NCI-H748 treated with DMSO at 0.1 percent for 48 hours (cell line): ENCODE results near the gene ALDH3A1.
"Not testable (repeated sequence)": the region's sequence is repeated elsewhere in the genome, so short reads cannot be mapped to it uniquely, and the experiment has no call there.

Experiments used
- DNase-seq: peaks from one replicate; lab custom pipeline; 2025; lab: John Stamatoyannopoulos, UW

Gene ALDH3A1

GRCh38 chr17:19747829-19748806, at the start of gene ALDH3A1:
ALDH3A1 (minus strand) TSS chr17:19748298; CDS start chr17:19745129, 3,169 bp downstream.
- DNase-seq = no peak

DNA sequence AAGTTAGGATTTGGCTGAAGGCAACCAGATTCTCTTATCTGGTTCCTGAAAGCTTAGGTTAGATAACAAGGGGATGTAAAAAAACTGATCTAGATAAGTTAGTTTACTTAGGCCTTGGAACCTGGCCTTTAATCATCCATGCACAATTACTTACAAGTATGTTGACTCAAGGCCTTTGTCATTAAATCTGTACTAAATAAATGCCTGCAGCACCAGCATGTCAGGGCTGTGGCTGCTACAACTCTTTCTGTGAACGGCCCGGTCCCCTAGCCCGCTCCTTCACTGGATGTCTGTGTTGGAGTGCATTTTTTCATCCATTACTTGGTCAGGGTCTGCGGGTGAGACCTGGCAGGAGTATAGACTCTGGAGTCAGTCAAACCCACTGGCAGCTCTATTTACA, 48.4 kb upstream of the ALDH3A1 start:
- no peak for DNase-seq

GRCh38 chr17:19791918-19792550, 43.9 kb upstream of the ALDH3A1 start:
- no peak for DNase-seq

DNA sequence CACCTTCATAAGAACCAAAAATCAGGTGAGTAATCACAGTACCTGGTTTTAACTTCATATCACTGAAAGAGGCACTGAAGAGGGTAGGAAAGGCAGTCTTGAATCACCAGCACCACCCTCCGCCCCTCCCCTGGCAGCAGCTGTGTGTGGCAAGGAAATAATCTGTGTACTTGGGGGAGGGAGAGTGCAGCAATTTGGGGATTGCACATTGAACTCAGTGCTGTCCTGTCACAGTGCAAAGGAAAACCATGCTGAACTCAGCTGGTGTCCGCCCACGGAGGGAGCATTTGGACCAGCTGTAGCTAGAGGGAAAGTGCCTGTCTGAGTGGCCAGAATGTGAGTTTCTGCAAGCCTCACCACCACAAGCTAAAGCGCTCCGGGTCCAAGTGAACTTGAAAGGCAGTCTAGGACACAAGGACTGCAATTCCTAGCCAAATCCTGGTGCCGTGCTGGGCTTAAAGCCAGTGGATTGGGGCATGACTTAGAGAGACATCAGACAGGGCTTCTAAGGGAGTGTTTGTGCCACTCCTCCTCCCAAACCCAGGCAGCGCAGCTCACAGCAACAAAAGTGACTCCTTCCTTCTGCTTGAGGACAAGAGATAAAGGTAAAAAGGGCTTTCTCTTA, 39.7 kb upstream of the ALDH3A1 start:
- no peak for DNase-seq

DNA sequence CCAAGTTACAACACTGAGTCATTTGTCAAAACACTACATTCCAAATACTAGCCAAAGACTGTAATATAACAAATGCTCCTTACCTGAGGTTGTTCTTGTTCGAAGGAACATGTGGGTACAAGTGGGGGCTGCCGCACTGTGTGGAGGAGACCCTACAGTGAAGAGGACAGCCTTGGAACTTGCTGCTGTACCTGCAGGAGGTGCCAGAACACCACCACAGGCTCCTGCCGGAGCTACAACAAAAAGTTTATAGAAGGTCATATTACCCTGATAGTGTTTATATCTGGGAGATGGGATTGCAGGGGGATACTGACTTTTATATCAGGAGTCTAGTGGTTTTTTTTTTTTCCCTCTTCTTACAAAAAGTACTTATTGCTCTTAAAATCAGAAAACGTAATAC, 37.8 kb upstream of the ALDH3A1 start:
- DNase-seq = no peak

DNA sequence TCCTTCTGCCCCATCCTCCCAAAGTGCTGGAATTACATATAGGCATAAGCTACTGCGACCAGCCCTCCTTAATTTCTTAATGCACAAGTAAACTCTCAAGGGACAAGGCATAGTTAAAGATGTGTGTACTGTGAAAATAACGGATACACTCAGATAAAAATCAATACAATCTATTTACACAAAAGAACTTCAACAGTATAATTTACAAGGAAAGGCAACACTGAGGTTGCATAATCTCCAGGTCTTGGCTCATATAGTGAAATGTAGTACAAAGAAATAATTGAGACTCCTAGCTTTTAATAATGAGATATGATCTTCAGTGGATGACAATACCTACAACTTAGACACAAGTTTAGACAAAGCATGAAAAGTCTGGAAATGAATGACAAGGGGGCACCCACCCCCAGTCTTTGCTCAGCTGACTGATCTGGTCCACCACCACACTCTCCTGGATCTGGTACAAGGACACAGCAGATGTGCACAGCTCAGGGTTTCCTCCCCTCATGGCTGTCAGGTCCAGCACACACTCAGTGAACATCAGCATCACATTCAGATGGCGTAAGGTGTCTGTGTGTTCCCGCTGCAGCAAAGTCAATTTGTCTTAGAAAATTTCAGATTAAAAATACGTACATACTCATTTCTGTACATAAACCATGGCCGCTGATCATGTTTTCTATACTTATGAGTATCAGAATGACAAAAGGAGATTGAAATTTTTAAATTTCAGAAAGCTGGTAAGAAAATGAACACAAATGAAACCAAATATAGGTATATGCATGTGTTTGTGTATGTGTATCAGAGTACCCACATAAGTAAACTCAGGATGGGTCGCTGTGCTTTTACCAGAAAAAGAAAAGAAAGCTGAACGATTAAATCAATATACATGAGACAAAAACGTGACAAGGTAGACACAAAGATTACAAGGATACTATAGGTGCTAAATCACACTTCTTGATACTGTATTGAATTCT, 33.7 kb upstream of the ALDH3A1 start:
- DNase-seq = no peak

GRCh38 chr17:19780846-19781245, 32.7 kb upstream of the ALDH3A1 start:
- DNase-seq = no peak

DNA sequence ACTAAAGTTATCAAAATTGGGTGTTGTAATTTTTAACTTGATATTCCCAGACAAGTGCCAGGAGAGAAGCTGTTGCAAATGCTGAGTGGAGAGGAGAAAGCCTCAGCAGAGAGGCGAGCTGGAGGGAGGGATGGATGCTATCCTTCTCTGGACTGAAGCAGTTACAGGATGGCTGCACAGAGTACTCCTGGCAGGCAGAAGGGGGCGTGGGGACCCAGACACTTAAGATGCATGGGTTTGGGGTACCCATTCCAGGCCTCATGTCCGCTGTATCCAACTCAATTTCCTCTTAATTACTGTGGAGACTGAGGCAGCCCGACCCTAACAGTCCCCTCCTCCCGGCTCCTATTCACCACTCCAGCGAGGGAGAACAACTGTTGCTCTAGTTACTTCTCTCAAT, 25.4 kb upstream of the ALDH3A1 start:
- no peak for DNase-seq

- DNase-seq = no peak
These were observed 24.0 kb upstream of the ALDH3A1 start for GRCh38 chr17:19771971-19772630.

- no peak for DNase-seq
These were observed 23.1 kb upstream of the ALDH3A1 start for GRCh38 chr17:19770985-19771735.

- DNase-seq = no peak
These were observed 22.0 kb upstream of the ALDH3A1 start for GRCh38 chr17:19769946-19770652.

GRCh38 chr17:19768046-19768782, 20.1 kb upstream of the ALDH3A1 start:
- no peak for DNase-seq

- peak; percentile 31 for DNase-seq
These were observed 18.5 kb upstream of the ALDH3A1 start for GRCh38 chr17:19766421-19767270.

- DNase-seq = no peak
These were observed 17.9 kb upstream of the ALDH3A1 start for GRCh38 chr17:19766016-19766415.

- DNase-seq = not testable (repeated sequence)
These were observed 15.9 kb upstream of the ALDH3A1 start for GRCh38 chr17:19763991-19764390.

DNA sequence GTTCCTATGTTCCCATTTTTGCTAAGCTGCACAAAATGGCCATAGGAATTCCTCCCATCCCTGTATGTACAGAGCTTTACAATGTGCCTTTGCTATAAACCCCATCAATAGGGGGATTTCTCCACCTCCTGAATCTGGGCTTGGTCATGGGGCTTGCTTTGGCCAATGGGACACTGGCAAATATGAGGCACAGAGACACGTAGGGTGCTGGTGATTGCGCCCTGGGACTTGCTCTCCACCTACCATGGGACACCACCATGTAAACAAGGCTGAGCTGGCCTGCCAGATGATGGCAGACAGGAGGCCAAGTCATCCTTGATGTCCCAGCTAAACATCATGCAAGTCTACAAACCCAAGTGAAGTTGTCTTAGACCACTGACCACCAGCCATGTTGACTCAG, 15.3 kb upstream of the ALDH3A1 start:
- DNase-seq = no peak

DNA sequence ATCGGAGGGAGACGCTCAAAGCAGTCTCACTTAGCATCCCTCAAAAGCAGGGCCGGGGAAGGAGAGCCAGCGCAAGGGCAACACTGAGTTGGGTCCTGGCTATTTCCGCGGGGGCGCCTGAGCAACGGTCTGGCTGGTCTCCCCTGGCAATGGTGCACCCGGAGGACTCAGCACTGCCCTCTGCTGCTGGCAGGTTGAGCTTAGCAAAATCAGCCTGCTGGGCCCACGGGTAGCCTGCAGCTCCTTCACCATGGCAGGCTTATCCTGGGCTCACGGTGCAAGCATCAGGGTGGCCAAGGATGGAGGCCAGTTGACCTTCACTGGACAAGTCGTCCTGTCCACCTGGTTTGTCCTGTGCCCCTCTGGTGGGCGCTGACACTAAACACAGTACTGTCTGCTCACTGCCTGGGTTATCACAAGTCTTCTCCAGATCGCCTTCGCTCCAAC, 14.4 kb upstream of the ALDH3A1 start:
- DNase-seq = no peak

DNA sequence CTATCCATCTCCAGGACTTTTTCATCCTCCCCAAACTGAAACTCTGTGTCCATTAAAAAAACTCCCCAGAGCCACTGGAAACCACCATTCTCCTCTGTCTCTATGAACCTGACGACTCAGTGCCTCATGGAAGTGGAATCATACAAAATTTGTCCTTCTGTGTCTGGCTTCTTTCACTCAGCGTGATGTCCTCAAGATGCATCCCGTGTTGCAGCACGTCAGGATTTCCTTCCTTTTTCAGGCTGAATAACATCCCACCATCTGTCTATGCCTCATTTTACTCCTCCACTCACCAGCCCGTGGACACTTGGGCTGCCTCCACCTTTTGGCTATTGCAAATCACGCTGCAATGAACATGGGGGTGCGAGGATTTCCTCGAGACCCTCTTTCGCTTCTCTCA, 12.6 kb upstream of the ALDH3A1 start:
- no peak for DNase-seq
